ENCODE results near the gene TP73.

The TP73 gene

GRCh38 chr1:3630914-3631313 is 21.4 kb upstream of the TP73 start:
- H3K4me3 ChIP-seq (ENCODE audit: low read depth, low read length), result no peak overlapping the region
- in situ Hi-C loops (cut with HindIII; ENCODE audit: low sequenced_read_pairs), result loop anchor here (25.0 kb wide), 1 partner anchor 94 kb away; no protein-coding TSS in a partner anchor
- no peak for DNase-seq (ENCODE audit: low read depth, low spot score)
- TF ChIP-seq CTCF (IDR thresholded peaks at IDR 0.05; ENCODE audit: low read depth, low read length), result no peak

- H3K4me3 ChIP-seq (ENCODE audit: low read depth, low read length), result no peak overlapping the region
- no peak for DNase-seq (ENCODE audit: low read depth, low spot score)
- in situ Hi-C loops (cut with HindIII; ENCODE audit: low sequenced_read_pairs), result loop anchor here (25.0 kb wide), 1 partner anchor 94 kb away; no protein-coding TSS in a partner anchor
- no peak for TF ChIP-seq CTCF (IDR thresholded peaks at IDR 0.05; ENCODE audit: low read depth, low read length)
Measured at GRCh38 chr1:3631320-3632260, 20.7 kb upstream of the TP73 start.

GRCh38 chr1:3632298-3632697 is 20.0 kb upstream of the TP73 start:
- TF ChIP-seq CTCF (IDR thresholded peaks at IDR 0.05; ENCODE audit: low read depth, low read length), result no peak
- no peak overlapping the region for H3K4me3 ChIP-seq (ENCODE audit: low read depth, low read length)
- in situ Hi-C loops (cut with HindIII; ENCODE audit: low sequenced_read_pairs), result loop anchor here (25.0 kb wide), 1 partner anchor 95 kb away; no protein-coding TSS in a partner anchor
- DNase-seq (ENCODE audit: low read depth, low spot score), result no peak

GRCh38 chr1:3632716-3633343 is 19.5 kb upstream of the TP73 start:
- in situ Hi-C loops (cut with HindIII; ENCODE audit: low sequenced_read_pairs), result loop anchor here (25.0 kb wide), 1 partner anchor 96 kb away; no protein-coding TSS in a partner anchor
- no peak for DNase-seq (ENCODE audit: low read depth, low spot score)
- H3K4me3 ChIP-seq (ENCODE audit: low read depth, low read length), result no peak overlapping the region
- no peak for TF ChIP-seq CTCF (IDR thresholded peaks at IDR 0.05; ENCODE audit: low read depth, low read length)

- TF ChIP-seq CTCF (IDR thresholded peaks at IDR 0.05; ENCODE audit: low read depth, low read length), result no peak
- DNase-seq (ENCODE audit: low read depth, low spot score), result no peak
- in situ Hi-C loops (cut with HindIII; ENCODE audit: low sequenced_read_pairs), result loop anchor here (25.0 kb wide), 1 partner anchor 96 kb away; no protein-coding TSS in a partner anchor
- H3K4me3 ChIP-seq (ENCODE audit: low read depth, low read length), result no peak overlapping the region
Measured at GRCh38 chr1:3633344-3634058, 18.8 kb upstream of the TP73 start.
